ENCODE results near the gene RIBC2.
A peak's percentile ranks its signal among the peaks of the same experiment; 100 is the strongest.

GRCh38 chr22:45462034-45462655 is 48.7 kb downstream of the RIBC2 start:
- TF ChIP-seq EZH2phosphoT487 (IDR thresholded peaks at IDR 0.05; ENCODE audit: borderline replicate concordance): no peak
- peak; percentile 59 for TF ChIP-seq CTCF (conservative IDR thresholded peaks at IDR 0.05; ENCODE audit: low read length)

Measured in Loucy (cell line).